HEK293 (cell line): ENCODE measurements around the gene NPC2.

Experiments used
- CTCF ChIP-seq: fragments of 450-650 bp; formaldehyde crosslinking; IDR thresholded peaks from 2 replicates; pipeline ENCODE4 v1.5.1; 2016; ENCODE audit warnings: missing biosample characterization, missing genetic modification characterization
- SP2 ChIP-seq: fragments of 450-650 bp; formaldehyde crosslinking; IDR thresholded peaks from 2 replicates; pipeline ENCODE4 v1.5.1; 2016; ENCODE audit warnings: missing biosample characterization, missing genetic modification characterization
- ZFP37 ChIP-seq: fragments of 450-650 bp; formaldehyde crosslinking; IDR thresholded peaks from 2 replicates; pipeline ENCODE4 v1.5.1; 2016; ENCODE audit warnings: missing biosample characterization, missing genetic modification characterization
- ZNF10 ChIP-seq: fragments of 450-650 bp; formaldehyde crosslinking; IDR thresholded peaks from 2 replicates; pipeline ENCODE4 v1.5.1; 2017; ENCODE audit warnings: missing biosample characterization, missing genetic modification characterization
- ZNF16 ChIP-seq: fragments of 450-650 bp; formaldehyde crosslinking; IDR thresholded peaks from 2 replicates; pipeline ENCODE4 v1.5.1; 2016; ENCODE audit warnings: low read depth, missing biosample characterization, missing genetic modification characterization
- ZNF24 ChIP-seq: fragments of 450-650 bp; formaldehyde crosslinking; IDR thresholded peaks from 2 replicates; pipeline ENCODE4 v1.5.1; 2016; ENCODE audit warnings: missing biosample characterization, missing genetic modification characterization
- ZNF37A ChIP-seq: fragments of 450-650 bp; IDR thresholded peaks from 2 replicates; pipeline ENCODE4 v1.5.1; 2018; ENCODE audit warnings: missing biosample characterization, missing genetic modification characterization
- ZNF501 ChIP-seq: fragments of 450-650 bp; formaldehyde crosslinking; IDR thresholded peaks from 2 replicates; pipeline ENCODE4 v1.5.1; 2016; ENCODE audit warnings: missing biosample characterization, missing genetic modification characterization
- ZNF558 ChIP-seq: fragments of 450-650 bp; formaldehyde crosslinking; IDR thresholded peaks from 2 replicates; pipeline ENCODE4 v1.5.1; 2016; ENCODE audit warnings: missing biosample characterization, missing genetic modification characterization
- ZNF677 ChIP-seq: fragments of 450-650 bp; IDR thresholded peaks from 2 replicates; pipeline ENCODE4 v1.5.0; 2018; ENCODE audit warnings: missing biosample characterization, mild to moderate bottlenecking, missing genetic modification characterization, moderate library complexity
- ZNF747 ChIP-seq: fragments of 450-650 bp; formaldehyde crosslinking; IDR thresholded peaks from 2 replicates; pipeline ENCODE4 v1.5.1; 2016; ENCODE audit warnings: missing biosample characterization, missing genetic modification characterization
- ZNF837 ChIP-seq: fragments of 450-650 bp; formaldehyde crosslinking; IDR thresholded peaks from 2 replicates; pipeline ENCODE4 v1.5.1; 2016; ENCODE audit warnings: missing biosample characterization, missing genetic modification characterization
- TF ChIP-seq, protein P1 (sequence below): fragments of 450-650 bp; formaldehyde crosslinking; optimal IDR thresholded peaks from 2 replicates; pipeline ENCODE3; 2016; ENCODE audit warnings: missing biosample characterization, mild to moderate bottlenecking, missing genetic modification characterization

DNA sequence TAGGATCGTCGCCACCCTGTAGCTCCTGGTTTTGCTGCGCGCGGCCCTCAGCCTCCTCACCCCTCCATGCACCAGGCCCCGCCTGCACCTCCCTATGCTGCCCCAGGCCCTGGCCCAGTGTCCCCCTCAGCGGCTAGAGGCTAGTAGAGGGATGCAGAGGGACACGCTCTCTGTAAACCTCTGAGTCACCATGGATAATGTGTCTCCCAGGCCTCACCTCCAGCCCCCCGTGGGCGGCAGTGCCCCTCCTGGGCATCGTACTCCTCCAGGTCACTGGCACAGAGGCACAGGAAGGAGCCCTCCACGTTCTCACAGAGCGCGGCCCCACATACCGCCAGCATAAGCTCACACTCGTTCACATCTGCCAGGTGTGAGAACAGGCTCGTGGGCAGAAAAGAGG lies 12.7 kb upstream of the NPC2 start:
- TF ChIP-seq ZNF837 (tag by site-specific recombination) (no peak), ZNF10 (no peak), CTCF (tag by site-specific recombination) (no peak), ZNF747 (tag by site-specific recombination) (no peak), SP2 (tag by site-specific recombination) (no peak), ZNF24 (tag by site-specific recombination) (no peak), ZNF558 (tag by site-specific recombination) (no peak), ZNF501 (tag by site-specific recombination) (no peak), ZNF37A (no peak), ZNF677 (tag by site-specific recombination) (no peak), ZNF16 (tag by site-specific recombination) (no peak), ZFP37 (no peak)
- TF ChIP-seq, protein P1, sequence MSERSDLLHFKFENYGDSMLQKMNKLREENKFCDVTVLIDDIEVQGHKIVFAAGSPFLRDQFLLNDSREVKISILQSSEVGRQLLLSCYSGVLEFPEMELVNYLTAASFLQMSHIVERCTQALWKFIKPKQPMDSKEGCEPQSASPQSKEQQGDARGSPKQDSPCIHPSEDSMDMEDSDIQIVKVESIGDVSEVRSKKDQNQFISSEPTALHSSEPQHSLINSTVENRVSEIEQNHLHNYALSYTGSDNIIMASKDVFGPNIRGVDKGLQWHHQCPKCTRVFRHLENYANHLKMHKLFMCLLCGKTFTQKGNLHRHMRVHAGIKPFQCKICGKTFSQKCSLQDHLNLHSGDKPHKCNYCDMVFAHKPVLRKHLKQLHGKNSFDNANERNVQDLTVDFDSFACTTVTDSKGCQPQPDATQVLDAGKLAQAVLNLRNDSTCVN (tag by site-specific recombination), result no peak
